HG03520 (cell line): ENCODE measurements around the gene RASA3.

Source experiments
- ATAC-seq: cut with Tn5 transposase; IDR thresholded peaks from one replicate; pipeline ENCODE4 v1.9.1; 2021; ENCODE audit warnings: mild to moderate bottlenecking, moderate library complexity; ENCODE audit not compliant: unreplicated experiment

RASA3 gene

GRCh38 chr13:113943821-113944565, 188.4 kb downstream of the RASA3 start:
- no peak for ATAC-seq

- ATAC-seq, result no peak
Observed at GRCh38 chr13:113942591-113943103, 189.8 kb downstream of the RASA3 start.

- ATAC-seq, result no peak
Observed at GRCh38 chr13:113941571-113942191, 190.7 kb downstream of the RASA3 start.

- no peak for ATAC-seq
Observed at GRCh38 chr13:113939944-113940297, 192.5 kb downstream of the RASA3 start.

- ATAC-seq, result no peak
Observed at GRCh38 chr13:113939129-113939943, 193.1 kb downstream of the RASA3 start.

- no peak for ATAC-seq
Observed at GRCh38 chr13:113938716-113939115, 193.7 kb downstream of the RASA3 start.

- no peak for ATAC-seq
Observed at GRCh38 chr13:113938246-113938645, 194.2 kb downstream of the RASA3 start.

- ATAC-seq, result no peak
Observed at GRCh38 chr13:113937527-113938180, 194.8 kb downstream of the RASA3 start.

- ATAC-seq, result no peak
Observed at GRCh38 chr13:113937073-113937472, 195.3 kb downstream of the RASA3 start.

- no peak for ATAC-seq
Observed at GRCh38 chr13:113936166-113936965, 196.1 kb downstream of the RASA3 start.

GRCh38 chr13:113935001-113935844, 197.2 kb downstream of the RASA3 start:
- ATAC-seq, result no peak

- no peak for ATAC-seq
Observed at GRCh38 chr13:113934576-113934975, 197.8 kb downstream of the RASA3 start.

- no peak for ATAC-seq
Observed at GRCh38 chr13:113933901-113934300, 198.5 kb downstream of the RASA3 start.

- ATAC-seq, result no peak
Observed at GRCh38 chr13:113931841-113932459, 200.5 kb downstream of the RASA3 start.

GRCh38 chr13:113930671-113931637, 201.5 kb downstream of the RASA3 start:
- no peak for ATAC-seq

- ATAC-seq, result no peak
Observed at GRCh38 chr13:113929628-113930615, 202.5 kb downstream of the RASA3 start.
